Hematopoietic multipotent progenitor cell (in vitro differentiated cells): ENCODE data around the gene RIN2. TPM values are rescaled to one million over a fixed set of nuclear protein-coding genes. Genes with fewer than 3 reads are reported as not detected.

Source experiments
- DNase-seq, 3 donors: peaks; one replicate each; pipeline ENCODE4 v3.0.0-alpha.2; 2011 to 2015; ENCODE audit warnings: low read depth in 2 of 3, low spot score in 2 of 3
- total RNA-seq: library from RNA; depleted of rRNA; stranded (reverse); fragments of >200 nt; gene quantifications from one replicate; pipeline ENCODE4 v1.2.3, GENCODE V29; 2012

The RIN2 gene, protein sequence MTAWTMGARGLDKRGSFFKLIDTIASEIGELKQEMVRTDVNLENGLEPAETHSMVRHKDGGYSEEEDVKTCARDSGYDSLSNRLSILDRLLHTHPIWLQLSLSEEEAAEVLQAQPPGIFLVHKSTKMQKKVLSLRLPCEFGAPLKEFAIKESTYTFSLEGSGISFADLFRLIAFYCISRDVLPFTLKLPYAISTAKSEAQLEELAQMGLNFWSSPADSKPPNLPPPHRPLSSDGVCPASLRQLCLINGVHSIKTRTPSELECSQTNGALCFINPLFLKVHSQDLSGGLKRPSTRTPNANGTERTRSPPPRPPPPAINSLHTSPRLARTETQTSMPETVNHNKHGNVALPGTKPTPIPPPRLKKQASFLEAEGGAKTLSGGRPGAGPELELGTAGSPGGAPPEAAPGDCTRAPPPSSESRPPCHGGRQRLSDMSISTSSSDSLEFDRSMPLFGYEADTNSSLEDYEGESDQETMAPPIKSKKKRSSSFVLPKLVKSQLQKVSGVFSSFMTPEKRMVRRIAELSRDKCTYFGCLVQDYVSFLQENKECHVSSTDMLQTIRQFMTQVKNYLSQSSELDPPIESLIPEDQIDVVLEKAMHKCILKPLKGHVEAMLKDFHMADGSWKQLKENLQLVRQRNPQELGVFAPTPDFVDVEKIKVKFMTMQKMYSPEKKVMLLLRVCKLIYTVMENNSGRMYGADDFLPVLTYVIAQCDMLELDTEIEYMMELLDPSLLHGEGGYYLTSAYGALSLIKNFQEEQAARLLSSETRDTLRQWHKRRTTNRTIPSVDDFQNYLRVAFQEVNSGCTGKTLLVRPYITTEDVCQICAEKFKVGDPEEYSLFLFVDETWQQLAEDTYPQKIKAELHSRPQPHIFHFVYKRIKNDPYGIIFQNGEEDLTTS
- total RNA-seq, result 6.5 TPM

DNA sequence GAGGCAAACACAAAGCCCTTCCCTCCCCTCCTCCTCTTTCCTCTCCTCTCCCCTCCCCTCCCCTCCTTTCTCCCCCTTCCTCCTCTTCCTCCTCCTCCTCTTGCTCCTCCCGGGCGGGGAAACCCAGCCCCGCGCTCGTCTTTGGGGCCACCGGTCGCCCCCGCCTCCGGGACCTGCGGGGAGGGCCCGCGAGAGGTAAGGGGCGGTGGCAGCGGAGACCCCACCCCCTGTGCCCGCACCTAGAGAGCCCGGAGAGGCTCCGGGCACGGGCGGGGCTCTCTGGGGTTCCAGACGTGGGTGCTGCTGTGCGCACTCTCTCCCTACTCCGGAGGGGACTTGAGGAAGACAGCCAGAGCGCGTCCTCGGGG, at the start of gene RIN2:
Gene RIN2 (plus strand): TSS at position 126 of the 368 bp plus-strand sequence. CDS start 131,344 bp downstream, outside the sequence.
- no peak for DNase-seq

DNA sequence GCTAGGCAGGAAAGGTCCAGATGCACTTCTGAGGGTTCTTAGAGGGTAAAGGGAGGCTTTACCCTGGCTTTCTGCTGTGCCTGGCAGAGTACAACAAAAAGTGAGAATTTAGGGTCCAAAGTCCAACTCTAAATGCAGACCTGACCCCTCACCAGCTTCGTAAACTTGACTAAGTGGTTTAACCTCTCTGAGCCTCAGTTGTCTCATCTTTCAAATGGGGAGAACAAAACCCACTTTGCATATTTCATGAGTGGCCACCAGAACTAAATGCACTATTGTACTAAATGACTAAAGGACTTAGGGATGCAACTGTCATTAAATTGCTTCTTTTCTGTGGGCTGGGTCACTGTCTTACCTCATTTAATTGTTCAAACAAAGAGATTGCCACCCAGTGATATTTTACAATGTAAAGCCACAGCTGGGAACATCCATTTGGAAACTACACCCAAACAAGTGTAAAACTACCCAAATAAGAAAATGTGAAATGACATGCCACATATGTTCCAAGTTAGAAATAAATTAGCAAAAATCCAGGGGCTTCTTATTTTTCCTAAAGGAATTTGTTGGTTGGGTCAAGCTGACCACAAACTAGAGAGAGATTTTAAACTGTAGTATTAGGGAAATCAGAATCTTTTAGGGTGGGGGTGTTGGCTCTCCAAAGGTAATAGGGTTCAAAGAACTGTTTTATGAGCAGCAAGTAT, 48.3 kb upstream of the RIN2 start:
- no peak for DNase-seq

DNA sequence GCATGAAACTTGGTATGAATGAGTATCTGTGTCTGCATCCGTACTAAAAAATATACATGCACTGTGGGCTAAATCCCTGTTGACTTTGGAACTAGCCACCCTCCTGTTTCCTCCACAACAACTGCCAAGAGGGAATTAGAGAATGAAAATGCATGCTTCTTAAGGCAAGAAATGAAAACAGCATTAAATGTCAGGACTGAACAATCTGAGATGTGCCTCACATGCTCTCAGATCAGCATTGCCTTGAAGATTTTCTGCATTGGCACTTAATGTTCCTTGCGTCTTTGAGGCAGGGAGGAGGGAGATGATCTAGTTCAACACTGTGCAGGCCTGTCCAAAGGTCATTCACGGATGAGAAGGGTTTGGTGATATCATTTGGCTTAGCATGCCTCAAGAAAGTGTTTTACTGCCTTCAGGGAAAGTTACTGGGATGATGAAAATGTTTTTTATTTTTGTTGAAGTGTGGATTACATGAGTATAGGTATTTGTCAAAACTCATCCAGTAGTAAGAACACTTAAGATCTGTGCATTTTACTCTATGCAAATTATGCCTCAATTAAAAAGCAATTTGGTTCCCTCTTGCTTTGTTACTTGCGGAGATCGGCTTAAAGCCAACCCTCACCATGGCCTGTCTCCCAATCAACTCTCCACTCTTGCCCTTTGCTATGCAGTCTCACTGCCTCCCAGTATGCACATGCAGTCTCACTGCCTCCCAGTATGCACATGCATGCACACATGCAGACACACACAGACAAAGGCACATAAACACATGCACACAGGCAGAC, 47.5 kb upstream of the RIN2 start:
- DNase-seq, result no peak

DNA sequence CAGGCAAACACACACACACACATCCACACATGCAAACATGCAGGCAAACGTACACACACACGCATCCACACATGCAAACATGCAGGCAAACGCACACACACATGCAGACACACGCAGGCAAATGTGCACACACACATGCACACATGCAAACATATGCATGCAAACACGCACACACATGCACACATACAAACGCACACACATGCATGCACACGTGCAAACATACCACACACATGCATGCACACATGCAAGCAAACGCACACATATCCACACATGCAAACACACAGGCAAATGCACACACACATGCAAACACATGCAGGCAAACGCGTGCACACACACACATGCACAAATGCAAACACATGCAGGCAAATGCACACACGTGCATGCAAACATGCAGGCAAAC, 46.9 kb upstream of the RIN2 start:
- no peak for DNase-seq

DNA sequence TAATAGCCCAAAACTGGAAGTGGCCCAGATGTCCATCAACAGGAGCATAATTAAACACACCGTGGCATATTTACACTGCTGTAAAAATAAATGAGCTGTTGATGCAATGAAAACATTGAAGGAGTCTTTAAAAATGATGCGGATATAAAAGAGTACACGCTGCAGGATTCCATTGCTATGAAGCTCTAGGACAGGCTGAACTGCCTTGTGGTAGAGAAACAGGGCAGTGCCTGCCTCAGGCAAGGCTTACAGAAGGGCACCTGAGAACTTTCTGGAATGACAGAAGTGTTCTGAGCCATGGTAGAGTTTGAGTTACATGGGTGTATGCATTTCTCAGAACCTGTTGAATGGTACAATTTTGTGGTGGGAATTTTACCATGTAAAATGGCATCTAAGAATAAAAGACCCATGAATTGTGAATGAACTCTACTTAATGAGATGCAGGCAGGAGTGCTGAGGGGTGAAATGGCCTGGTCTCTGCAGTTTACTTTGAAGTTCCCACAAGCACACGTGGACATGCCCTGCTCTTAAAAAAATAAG, 45.3 kb upstream of the RIN2 start:
- no peak for DNase-seq

DNA sequence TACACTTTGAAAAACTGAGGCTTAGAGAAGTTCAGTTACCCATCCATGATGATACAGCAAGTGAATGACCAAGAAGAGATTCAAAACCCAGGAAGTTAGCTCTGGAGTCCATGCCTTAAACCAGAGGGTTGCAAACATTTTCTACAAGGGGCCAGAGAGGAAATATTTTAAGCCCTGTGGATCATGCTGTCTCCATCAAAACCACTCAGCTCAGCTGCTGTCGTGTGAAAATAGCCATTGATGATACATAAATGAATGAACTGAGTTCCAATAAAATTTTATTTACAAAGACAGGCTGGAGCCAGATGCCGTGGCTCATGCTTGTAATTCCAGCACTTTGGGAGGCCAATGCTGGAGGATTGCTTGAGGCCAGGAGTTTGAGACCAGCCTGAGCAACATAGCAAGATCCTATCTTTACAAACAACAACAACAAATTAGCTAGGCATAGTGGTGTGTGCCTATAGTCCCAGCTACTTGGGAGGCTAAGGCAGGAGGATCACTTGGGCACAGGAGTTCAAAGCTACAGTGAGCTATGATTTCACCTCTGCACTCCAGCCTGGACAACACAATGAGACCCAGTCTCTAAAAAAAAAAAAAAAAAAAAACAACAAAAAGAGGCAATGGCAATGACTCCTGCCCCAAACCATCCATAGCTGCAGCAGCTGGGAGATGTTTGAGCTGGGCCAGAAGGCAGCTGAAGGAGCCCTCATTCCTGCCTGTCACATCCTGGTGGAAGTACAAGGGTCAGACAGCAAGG, 44.1 kb upstream of the RIN2 start:
- DNase-seq, result no peak

DNA sequence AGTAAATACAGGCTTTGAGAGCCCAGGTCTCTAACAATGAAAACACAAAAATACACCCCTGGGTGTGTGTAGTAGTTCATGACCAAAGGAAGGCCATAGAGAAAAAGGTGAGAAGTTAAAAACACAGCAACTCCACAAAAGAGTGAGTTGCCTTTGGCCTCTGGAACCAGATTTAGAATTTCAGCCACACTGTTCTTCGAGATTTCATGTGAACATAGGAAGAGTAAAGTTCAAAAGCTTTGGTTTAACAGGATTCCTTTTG, 43.5 kb upstream of the RIN2 start:
- DNase-seq, result no peak

DNA sequence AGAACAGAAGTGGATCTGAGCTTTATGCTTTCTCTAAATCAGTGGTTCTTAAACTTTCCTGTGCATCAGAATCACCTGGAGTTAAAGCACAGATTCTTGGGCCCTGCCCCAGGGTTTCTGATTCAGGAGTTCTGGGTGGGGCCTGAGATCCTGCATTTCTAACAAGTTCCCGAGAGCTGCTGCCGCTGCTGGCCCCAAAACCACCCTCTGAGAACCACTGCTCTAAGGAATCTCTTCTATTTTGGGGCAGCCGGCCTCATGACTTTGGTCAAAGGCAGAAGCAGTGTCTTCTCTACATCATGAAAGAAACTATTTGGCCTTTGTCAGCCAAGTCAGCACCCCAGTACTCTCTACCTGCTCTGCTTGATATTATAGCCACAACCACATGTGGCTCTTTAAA, 42.1 kb upstream of the RIN2 start:
- no peak for DNase-seq

DNA sequence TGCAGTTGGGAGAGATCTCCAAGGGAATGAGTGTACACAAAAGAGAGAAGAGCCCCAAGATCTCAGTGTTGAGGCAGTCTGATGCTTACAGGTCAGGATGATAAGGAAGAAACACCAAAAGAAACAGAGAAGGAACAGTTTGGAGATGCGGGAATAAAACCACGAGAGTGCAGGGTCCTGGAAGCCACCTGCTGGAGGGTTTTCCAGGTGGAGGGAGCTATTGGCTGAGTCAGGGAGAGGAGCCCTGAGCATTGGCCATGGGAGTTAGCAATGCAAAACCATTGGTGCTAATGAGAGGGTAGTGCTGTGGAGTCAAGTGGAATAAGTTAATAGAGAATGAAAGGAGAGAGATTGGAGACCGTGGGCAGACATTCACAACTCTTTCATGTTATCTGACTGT, 39.2 kb upstream of the RIN2 start:
- DNase-seq, result no peak

DNA sequence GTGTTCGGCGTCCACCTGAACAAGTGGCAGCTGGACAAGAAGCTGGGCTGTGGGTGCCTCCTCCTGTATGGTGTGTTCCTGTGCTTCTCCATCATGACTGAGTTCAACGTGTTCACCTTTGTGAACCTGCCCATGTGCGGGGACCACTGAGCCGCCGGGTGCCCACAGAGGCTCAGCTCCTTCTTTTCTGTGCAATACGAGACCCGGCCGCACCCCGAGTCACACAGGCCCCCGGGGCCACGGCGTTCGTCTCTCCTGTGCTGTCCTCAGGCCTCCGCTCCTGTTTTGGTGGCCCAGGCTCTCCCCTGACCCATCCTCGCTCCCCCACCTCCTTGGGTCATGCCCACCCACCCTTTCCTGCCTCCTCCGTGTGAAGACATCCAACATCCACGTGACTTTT, 37.1 kb upstream of the RIN2 start:
- no peak for DNase-seq

DNA sequence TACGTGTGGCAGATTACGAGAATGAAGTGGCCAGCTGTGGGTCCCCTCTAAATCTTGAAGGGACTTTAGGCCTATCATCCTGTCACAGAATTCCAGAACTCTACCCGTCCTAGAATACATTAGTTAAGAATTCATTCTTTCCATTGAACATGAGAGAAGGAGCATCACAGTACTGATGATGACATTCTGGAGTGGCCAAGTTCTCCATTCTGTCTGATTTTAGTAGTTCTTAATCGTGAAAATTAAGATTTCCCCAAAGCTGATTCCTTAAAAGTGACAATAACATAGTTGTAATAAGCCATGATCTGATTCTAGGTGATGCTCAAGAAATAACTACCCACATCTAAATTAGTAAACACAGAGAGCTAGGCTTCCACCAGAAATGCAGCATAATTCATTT, 35.0 kb upstream of the RIN2 start:
- DNase-seq, result no peak

DNA sequence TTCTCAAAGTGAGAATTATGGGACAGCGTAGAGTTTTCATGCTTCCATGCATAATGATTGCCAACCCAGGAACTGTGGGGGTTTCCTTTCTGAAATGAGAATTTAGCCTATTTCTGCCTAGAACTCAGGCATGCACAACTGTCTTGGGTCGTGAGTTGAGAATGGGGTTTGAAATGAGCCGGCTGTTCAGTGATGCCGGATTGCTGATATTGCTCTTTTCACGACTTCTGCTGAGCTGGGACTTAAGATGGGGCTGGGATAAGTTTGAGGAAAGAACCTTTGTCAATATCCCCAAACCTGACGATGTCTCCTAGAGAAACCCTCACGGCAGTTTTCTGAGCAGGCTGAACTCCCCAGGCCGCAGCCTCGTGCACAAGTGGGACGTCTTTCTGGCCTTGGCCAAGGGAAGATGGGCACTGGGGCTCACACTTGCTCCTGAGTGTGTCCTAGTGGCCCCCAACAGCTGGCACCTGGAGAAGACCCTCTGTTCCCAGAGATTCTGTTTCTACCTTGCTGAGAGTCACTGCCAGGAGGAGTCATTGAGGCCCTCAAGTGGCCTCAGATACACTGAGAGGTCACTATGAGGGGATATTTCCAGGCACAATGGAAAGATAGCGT, 34.1 kb upstream of the RIN2 start:
- no peak for DNase-seq

DNA sequence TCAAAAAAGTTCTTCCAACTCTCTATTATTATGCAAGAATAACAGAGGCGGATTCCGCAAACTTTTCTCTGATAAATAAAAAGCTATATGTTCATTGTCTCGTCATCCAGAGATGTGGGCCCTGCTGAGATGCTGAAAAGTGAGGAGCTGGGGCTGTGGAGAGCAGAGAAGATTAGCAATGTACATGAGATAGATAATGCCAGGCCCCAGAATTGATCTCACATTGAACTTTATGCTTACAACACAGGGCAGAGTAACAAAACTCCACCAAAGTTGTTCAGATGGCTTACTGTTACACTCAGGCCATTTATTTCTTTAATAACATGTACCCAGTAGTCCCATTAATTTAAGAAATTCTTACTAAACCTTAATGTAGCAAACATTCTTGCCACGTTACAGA, 32.7 kb upstream of the RIN2 start:
- DNase-seq, result no peak

DNA sequence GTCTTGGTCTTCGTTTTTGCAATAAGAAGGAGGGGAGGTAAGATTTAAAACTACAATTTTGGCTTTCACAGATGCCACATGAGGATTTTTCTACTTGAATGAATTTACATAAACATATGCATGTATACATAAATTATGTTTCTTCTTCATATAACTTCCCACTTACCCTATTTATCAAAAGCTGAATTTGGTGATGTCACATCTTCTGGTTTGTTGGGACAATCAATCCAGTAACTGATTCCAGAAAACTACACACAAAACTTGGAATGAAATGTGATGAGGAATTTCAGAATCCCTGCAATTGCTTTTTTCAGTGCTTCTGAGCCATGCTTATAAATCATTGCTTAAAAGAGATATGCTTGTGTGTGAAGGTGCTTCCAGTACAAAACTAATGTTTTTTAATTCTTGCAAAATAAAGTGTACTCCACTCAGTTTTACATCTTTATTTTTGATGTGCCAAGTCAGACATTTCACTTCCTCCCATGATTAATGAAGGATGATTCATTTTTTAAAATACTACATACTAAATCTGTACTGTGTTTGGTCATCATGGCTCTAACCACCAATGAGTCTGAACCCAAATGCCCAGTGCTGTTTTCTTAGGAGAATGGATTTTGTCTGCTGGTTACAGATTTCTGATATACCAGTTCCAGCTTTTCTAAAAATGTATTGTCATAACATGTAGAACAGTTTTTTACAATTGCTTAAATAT, 32.1 kb upstream of the RIN2 start:
- DNase-seq, result no peak

DNA sequence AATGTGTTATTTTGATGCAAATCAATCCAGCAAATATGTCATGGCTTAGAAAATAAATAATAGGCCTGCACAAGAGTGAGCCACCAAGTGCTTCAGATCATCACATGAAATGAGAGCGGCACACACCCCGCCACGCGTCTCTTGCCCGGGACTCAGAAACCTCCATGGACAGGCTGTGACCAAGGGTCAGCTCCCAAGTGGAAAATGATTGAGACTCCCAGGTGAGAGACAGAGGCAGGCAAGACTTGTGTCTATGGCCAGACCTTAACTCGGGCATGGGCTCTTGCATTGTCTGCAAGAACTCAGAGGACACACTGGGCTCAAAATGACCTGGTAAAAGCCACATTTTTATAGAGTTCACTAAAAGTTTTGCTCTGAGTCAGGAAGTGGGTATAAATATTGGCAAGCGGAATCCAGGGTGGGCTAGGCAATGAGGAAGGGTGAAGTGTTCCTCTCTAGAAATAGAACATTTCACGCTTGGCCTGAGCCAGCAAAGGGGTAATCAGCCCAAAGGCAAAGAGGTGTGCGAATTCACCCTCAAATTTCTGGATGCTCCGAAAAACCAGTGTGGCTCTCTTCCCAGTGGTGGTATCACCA, 30.7 kb upstream of the RIN2 start:
- no peak for DNase-seq

DNA sequence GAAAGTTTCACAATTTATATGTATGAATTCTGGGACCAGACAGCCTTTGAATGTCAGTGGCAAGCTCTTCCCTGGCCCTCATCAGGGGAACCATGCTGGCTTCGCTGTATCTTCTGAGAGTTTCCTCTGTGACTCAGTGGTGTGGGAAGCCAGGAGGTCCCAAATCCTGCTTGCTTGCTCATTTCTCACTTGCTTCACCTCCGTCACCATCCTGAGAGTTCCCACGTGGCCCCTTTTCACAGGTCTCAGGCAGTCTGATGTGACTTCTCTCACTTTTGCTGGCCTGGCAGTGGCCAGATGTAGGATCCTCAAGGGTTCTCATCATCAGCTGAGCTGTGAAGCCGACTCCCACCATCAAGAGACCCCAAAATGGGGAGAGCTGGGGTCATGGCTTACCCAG, 28.4 kb upstream of the RIN2 start:
- no peak for DNase-seq

DNA sequence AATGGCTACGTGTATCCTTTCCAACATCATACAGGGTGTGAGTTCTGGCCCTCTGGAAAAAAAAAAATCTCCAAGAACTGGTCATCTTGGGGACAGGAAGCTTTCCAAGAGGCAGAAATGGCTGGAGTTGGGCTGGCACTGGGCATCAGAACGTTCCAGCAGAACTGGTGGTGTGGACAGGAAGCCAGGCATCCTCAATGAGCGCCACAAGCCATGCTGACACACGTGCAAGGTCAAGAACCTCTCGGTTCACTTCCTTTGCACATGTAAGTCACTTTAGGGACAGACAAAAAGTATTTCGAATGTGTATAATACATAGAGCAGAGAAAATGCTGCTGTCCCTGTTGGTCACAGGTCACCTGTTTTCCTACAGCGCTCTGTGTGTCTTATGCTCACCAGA, 27.4 kb upstream of the RIN2 start:
- no peak for DNase-seq

DNA sequence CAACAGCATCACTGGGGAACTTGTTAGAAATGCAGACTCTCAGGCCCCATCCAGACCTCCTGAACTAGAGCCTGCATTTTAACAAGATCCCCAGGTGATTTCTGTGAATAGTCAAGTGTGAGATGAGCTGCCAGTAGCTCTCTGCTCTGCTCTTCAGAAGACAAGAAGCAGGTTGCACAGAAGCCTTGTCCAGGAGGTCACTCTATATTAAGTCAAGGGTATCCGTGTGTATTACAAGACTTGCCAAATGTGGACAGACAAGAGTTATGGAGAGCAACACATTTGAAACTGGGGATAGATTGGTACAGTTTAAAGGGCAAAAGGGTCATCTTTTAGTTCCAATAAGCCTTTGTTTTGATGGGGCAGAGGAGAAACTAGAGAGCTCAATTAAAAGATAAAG, 23.2 kb upstream of the RIN2 start:
- DNase-seq, result no peak
